ENCODE data around the gene NEK9.

- TF ChIP-seq TAF1 (IDR thresholded peaks at IDR 0.05; ENCODE audit: borderline replicate concordance, insufficient read depth, low read length), result no peak
- TF ChIP-seq REST (IDR thresholded peaks at IDR 0.05; ENCODE audit: insufficient read depth in 1 of 2, low read depth in 2 of 2, low read length in 2 of 2), result no peak
- no peak for TF ChIP-seq POLR2AphosphoS5 (IDR thresholded peaks at IDR 0.05; ENCODE audit: low read depth, low read length)
- no peak for TF ChIP-seq SIN3A (IDR thresholded peaks at IDR 0.05; ENCODE audit: borderline replicate concordance, insufficient read depth, low read length)
Observed at GRCh38 chr14:75046899-75047298, 79.9 kb downstream of the NEK9 start.
